Activated naive CD4-positive, alpha-beta T cell treated with anti-CD3 and anti-CD28 coated beads, Interleukin-2, amount 50 U/mL, for 72 hours (primary cell): ENCODE data around the gene DEK. TPM values are rescaled to one million over a fixed set of nuclear protein-coding genes. Genes with fewer than 3 reads are reported as not detected.
"Not testable (repeated sequence)": the region's sequence is repeated elsewhere in the genome, so short reads cannot be mapped to it uniquely, and the experiment has no call there.

Experiments used
- ATAC-seq, 2 donors: fragments of 150-1000 bp; cut with Tn5 transposase; 2 replicates each; pipeline ENCODE4 v1.10.0; 2021; ENCODE audit warnings: mild to moderate bottlenecking in 2 of 2, moderate library complexity in 2 of 2
- DNase-seq, 2 donors: peaks; one replicate each; pipeline ENCODE4 v3.0.0; 2021 to 2022; ENCODE audit warnings: low spot score in 2 of 2
- H3K27ac Mint-ChIP-seq, 2 donors: one replicate each; pipeline ENCODE4 v1.8.0; 2022; ENCODE audit warnings: mild to moderate bottlenecking in 2 of 2, mixed read lengths in 2 of 2
- H3K36me3 Mint-ChIP-seq, 2 donors: one replicate each; pipeline ENCODE4 v1.8.0; 2022; ENCODE audit warnings: mixed read lengths in 2 of 2
- H3K9me3 Mint-ChIP-seq, 2 donors: one replicate each; pipeline ENCODE4 v1.8.0; 2022; ENCODE audit warnings: mixed read lengths in 2 of 2
- total RNA-seq, 2 donors: library from RNA; stranded (reverse); gene quantifications; one replicate each; pipeline ENCODE4 v1.2.3, GENCODE V29; 2022

The DEK gene
- total RNA-seq, 2 donors from 2014 or later = 185 to 239 TPM

DNA sequence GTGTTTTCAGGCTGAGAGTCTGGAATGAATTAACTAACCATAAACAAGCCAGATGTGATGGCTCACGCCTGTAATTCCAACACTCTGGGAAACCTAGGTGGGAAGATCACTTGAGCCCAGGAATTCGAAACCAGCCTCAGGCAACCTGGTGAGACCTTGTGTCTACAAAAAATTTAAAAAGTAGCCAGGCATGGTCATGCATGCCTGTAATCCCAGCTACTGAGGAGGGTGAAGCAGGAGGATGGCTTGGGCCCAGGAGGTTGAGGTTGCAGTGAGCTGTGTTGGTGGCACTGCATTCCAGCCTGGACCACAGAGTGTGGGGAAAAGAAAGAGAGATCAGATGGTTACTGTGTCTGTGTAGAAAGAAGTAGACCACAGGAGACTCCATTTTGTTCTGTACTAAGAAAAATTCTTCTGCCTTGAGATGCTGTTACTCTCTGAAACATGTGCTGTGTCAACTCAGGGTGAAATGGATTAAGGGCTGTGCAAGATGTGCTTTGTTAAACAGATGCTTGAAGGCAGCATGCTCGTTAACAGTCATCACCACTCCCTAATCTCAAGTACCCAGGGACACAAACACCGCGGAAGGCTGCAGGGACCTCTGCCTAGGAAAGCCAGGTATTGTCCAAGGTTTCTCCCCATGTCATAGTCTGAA, 37.8 kb downstream of the DEK start:
- H3K36me3 Mint-ChIP-seq = peaks cover 29 to 38% of the 10 kb centered on the region in 2 donors
- H3K27ac Mint-ChIP-seq, DNase-seq, H3K9me3 Mint-ChIP-seq, ATAC-seq: not testable (repeated sequence)

DNA sequence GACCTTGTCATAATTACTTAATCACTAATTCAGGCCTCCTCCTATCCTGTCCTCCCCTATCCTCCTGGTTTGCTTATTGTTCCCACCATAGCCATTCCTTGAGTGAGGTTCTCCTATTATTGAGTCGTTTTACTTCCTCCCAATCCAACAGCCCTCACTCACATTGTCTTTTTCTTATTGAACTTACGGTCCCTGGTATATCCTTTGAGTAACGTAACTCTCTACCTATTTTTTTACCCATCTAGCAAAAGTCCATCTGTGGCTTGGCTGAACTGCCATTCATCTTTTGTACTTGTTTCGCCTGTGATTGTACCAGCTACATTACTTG, 43.1 kb downstream of the DEK start:
- Mint-ChIP-seq H3K9me3 (no peaks in the 10 kb centered on the region), H3K27ac (peak overlapping the region; percentile 20 to 25), H3K36me3 (no peaks in the 10 kb centered on the region)
- DNase-seq (no peak), ATAC-seq (no peak)

DNA sequence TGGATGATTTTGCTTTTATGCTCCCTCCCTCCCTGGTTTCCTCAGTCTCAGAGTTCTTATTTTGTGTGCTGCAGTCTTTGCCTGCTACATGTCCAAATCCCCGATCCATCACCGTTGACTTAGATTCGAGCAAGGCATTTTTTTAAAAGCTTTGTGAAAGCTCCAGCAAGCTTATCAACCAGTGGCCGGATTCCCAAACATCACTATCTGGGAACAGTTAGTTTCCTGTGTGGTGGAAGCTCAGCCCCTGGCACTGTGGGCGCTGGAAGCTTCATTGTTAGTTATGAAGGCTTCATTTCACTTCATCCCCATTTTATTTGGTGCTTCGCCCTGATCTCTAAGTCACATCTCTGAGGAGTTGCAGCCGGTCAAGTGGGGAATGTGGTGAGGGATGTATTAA, 44.7 kb downstream of the DEK start:
- no peak for ATAC-seq
- H3K9me3 Mint-ChIP-seq = no peaks in the 10 kb centered on the region
- peak overlapping the region in 1 of 2 donors; percentile 38 for H3K27ac Mint-ChIP-seq
- no peaks in the 10 kb centered on the region for H3K36me3 Mint-ChIP-seq
- no peak for DNase-seq

DNA sequence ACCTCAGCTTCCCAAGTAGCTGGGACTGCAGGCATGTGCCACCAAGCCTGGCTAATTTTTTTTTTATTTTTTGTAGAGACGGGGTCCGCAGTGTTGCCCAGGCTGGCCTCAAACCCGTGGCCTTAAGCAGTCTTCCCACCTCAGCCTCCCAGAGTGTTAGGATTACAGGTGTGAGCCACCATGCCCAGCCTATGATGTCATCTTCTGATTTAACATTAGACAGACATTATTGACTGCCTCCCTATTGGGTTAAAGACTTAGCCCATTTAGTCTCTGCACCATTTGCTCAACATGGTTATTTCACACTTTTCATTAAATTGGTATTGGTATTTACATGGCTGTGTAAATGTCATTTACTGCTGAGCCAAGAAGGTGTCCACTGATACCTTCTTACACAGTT, 46.1 kb downstream of the DEK start:
- H3K36me3 Mint-ChIP-seq = no peaks in the 10 kb centered on the region
- H3K9me3 Mint-ChIP-seq = no peaks in the 10 kb centered on the region
- ATAC-seq (peak in 1 of 2 donors; percentile 10), DNase-seq (no peak)
- H3K27ac Mint-ChIP-seq = peak overlapping the region in 1 of 2 donors; percentile 62

DNA sequence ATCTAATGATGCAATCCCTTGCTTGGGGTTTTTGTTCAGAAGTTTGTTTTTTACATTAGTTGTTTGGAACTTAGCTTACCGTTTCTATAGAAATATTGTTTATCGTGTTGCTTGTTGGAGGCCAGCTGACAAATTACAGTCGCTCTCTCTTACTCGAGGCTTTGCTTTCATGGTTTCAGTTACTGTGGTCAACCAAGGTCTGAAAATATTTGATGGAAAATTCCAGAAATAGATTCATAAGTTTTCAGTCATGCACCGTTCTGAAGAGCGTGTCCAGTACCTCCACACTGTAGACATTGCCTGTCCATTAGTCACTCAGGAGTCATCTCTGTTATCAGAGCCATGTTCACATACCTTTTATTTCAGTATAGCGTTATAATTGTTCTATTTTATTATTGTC, 47.9 kb downstream of the DEK start:
- DNase-seq = no peak
- H3K36me3 Mint-ChIP-seq = no peaks in the 10 kb centered on the region
- H3K27ac Mint-ChIP-seq = peak overlapping the region in 1 of 2 donors; percentile 8

DNA sequence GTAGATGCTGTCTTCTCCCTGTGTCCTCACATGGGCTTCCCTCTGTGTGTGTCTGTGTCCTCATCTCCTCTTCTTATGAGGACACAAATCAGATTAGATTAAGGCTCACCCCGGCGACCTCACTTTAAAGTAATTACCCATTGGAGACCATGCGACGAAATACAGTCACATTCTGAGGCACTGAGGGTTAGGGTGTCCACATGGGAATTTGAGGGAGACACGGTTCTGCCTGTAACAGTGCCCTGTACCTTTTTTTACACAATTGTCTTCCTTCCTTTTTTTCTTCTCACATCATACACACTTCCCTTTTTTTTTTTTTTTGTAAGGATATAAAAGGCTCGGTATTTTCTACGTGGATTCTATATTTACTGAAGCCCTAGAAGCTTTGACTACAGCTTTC, 48.9 kb downstream of the DEK start:
- no peaks in the 10 kb centered on the region for H3K9me3 Mint-ChIP-seq
- ATAC-seq (no peak), DNase-seq (no peak)
- H3K27ac Mint-ChIP-seq = peak overlapping the region in 1 of 2 donors; percentile 70
- no peaks in the 10 kb centered on the region for H3K36me3 Mint-ChIP-seq

More for the DNA sequence above, 47.9 kb downstream of the DEK start:
- no peak for ATAC-seq
- no peaks in the 10 kb centered on the region for H3K9me3 Mint-ChIP-seq

DNA sequence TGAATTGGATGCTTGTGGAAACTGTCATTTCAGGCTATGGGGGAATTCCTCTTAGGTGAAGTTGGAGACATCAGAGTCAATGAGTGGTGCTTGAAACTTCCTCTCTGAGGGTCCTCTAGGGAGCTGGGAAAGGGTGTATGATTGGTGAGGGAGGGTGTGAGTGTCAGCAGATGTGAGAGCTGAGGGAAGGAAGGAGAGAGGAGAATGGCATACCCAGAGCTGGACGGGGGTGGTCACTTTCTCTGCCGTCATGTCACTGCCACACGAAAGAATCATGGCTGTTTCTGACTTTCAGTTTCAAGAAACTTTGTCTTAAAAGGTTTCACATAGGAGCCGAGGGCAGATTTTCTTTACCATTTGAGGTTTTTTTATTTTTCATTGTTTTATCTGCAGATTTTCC, 50.3 kb downstream of the DEK start:
- ATAC-seq = no peak
- Mint-ChIP-seq H3K9me3 (no peaks in the 10 kb centered on the region), H3K27ac (no peak overlapping the region), H3K36me3 (no peaks in the 10 kb centered on the region)
- no peak for DNase-seq

DNA sequence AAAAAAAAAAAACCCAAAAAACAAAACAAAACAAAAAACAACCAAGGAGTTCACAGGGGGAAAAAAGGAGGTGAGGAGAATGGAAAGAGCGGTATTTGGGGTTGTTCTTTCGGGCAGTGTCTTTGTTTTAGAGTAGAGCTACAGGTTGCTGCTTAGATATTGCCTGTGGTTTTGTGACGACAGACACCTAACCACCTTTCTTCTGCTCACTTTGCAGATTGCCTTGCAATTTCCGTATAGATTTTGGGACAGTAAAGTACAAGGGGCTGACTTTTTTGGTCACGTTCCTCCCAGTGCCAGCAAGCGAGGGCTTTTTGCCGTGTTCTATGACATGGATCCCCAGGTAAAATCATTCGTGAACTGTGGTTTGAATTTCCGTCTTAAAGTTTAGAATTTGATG, 50.9 kb downstream of the DEK start:
- DNase-seq (no peak), ATAC-seq (no peak)
- Mint-ChIP-seq H3K27ac (no peak overlapping the region), H3K9me3 (no peaks in the 10 kb centered on the region), H3K36me3 (no peaks in the 10 kb centered on the region)

DNA sequence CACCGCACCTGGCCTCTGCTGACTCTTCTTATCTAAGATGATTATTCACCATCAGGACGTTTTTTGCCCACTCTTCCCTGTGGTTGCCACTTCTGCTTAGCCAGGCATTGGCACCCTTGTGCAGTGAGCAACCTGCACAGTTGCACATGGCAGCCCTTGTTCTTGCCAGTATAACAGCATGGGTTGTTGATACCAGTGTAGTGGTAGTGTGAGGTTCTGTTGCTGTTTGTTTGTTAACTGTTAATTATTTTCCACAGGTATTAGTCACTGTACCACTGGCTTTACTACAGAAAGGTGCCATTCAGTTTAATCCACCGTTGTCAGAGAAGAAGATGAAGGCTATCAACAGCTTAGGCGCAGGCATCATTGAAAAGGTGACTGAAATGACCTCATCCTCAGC, 52.1 kb downstream of the DEK start:
- Mint-ChIP-seq H3K27ac (no peak overlapping the region), H3K9me3 (no peaks in the 10 kb centered on the region), H3K36me3 (no peaks in the 10 kb centered on the region)
- ATAC-seq (no peak), DNase-seq (no peak)

DNA sequence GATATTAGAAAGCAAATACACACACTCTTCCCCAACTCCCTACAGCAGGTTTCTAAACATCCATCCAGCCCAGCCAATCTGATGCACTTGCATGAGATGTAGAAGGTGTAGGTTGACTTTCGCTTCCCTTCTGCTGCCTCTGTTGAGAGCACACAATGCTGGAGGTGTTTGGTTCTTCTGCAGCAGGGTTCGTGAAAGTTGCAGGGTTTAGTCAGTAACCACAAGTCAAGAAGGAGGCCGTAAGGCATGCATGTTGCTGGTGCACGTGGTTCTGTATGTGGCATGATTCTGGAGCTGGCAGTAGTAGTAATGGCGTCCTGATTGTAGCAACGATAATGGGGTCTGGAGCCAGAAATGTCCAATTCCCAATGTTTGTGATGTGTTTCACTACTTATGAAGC, 53.0 kb downstream of the DEK start:
- no peaks in the 10 kb centered on the region for H3K9me3 Mint-ChIP-seq
- H3K36me3 Mint-ChIP-seq = no peaks in the 10 kb centered on the region
- DNase-seq = peak in 1 of 2 donors; percentile 17

DNA sequence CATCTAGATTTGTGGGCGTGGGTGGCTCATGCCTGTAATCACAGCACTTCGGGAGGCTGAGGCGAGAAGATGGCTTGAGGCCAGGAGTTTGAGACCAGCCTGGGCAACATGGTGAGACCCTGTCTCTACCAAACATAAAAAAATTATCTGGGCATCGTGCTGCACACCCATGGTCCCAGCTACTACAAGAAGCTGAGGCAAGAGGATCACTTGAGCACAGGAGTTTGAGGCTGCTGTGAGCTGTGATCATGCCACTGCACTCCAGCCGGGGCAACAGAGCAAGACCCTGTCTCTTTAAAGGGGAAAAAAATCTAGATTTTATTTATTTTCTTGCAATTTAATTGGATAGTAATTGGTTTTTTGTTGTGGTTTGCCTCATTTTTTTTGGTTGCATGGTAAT, 53.6 kb downstream of the DEK start:
- H3K9me3 Mint-ChIP-seq = no peaks in the 10 kb centered on the region
- H3K27ac Mint-ChIP-seq = no peak overlapping the region
- no peak for ATAC-seq
- H3K36me3 Mint-ChIP-seq = no peaks in the 10 kb centered on the region
- no peak for DNase-seq

More for the DNA sequence above, 53.0 kb downstream of the DEK start:
- peak; percentile 24 to 90 for ATAC-seq
- no peak overlapping the region for H3K27ac Mint-ChIP-seq

DNA sequence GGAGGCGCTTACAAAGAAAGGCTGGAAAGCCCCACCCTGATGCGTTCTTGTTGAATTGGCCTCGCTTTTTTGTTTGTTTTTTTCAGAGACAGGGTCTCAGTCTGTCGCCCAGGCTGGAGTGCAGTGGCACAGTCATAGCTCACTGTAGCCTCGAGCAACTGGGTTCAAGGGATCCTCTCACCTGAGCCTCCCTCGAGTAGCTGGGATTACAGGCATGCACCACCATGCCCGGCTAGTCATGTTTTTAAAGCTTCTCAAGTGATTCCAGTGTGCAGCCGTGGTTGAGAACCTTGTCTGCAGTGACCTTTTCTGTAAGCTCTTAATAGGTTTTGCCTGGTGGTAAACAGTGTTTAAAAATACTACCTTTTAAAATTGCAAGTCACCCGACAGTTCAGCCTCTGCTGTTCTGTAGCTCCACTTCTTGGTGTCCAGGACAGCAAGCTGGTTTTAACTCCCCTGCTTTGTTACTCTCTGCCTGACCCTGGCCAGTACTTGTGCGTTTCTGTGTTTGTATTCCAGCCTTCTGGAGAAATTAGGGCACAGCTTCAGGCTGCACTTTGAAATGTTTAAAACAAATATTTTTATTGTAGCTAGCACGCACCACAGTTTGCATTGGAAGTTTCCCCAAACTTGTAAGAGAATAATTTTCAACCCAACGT, 54.7 kb downstream of the DEK start:
- Mint-ChIP-seq H3K36me3 (no peaks in the 10 kb centered on the region), H3K27ac (no peak overlapping the region), H3K9me3 (no peaks in the 10 kb centered on the region)
- DNase-seq = no peak
- ATAC-seq = no peak

DNA sequence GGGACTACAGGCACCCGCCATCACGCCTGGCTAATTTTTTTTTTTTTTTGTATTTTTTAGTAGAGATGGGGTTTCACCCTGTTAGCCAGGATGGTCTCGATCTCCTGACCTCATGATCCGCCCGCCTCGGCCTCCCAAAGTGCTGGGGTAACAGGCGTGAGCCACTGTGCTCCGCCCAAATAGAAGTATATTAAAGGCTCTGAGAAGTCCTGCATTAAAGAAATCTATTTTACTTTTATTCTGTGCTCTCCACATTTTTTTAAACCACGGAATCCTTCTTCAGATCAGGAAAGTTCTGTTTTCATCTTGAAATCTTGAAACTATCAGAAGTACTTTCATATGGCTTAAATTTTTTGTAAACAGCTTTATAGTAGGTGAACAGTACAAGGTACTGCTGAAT, 55.6 kb downstream of the DEK start:
- H3K27ac Mint-ChIP-seq, H3K9me3 Mint-ChIP-seq, ATAC-seq, DNase-seq, H3K36me3 Mint-ChIP-seq: not testable (repeated sequence)

DNA sequence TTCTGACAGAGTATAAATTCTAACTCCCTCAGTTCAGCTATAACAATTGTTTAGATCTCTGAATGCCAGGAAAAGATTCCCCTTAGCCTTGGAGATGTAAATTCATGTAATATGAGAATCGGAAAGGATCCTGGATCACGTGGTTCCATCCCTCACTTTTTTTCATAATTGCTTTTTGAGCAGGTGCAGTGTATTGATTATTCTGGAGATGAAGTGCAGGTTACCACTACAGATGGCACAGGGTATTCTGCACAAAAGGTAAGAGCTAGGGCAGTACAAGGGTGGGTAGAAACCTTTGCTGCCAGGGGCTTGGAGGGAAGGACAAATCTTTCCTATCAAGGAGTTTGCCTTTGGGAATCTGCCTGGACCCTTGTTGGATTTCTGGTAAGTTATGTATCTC, 56.4 kb downstream of the DEK start:
- ATAC-seq (no peak), DNase-seq (no peak)

DNA sequence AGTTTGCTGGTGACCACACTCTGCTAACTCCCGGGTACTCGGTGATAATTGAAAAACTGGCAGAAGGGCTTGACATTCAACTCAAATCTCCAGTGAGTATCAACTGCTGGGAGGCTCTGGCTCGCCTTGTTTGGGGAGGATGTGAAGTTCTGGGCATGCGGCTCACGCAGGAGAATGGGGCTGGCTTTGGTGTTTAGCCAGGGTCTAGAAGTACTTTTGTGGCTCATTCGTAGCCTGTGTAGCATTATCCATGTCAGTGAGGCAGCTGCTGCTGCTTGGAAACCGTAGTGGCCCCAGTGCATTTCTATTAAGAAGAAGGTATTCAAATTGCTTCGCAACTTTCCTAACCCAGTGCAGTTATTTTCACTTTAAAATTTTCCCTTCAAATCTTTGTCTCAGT, 56.9 kb downstream of the DEK start:
- no peak overlapping the region for H3K27ac Mint-ChIP-seq
- H3K36me3 Mint-ChIP-seq = no peaks in the 10 kb centered on the region
- DNase-seq (no peak), ATAC-seq (no peak)
- H3K9me3 Mint-ChIP-seq = no peaks in the 10 kb centered on the region

More for the DNA sequence above, 56.4 kb downstream of the DEK start:
- H3K27ac Mint-ChIP-seq = no peak overlapping the region
- H3K9me3 Mint-ChIP-seq = no peaks in the 10 kb centered on the region
- H3K36me3 Mint-ChIP-seq = no peaks in the 10 kb centered on the region

DNA sequence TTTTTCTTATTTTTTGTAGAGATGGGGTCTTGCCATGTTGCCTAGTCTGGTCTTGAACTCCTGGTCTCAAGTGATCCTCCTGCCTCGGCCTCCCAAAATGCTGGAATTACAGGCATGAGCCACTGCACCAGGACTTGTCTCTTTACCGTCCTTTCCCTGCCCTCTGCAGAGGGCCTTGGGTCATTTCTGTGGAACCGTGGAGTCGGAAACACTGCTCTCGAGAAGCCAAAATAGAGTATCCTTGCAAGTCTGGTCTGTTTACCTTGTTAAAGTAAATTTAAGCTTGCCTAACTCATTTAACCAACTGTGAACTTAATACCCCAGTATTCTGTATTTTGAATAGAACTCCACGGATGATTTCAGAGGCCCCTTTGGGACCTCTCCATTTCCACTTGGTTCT, 57.7 kb downstream of the DEK start:
- H3K9me3 Mint-ChIP-seq = no peaks in the 10 kb centered on the region
- DNase-seq (no peak), ATAC-seq (no peak)
- H3K27ac Mint-ChIP-seq = no peak overlapping the region
- H3K36me3 Mint-ChIP-seq = peaks cover 0 to 4% of the 10 kb centered on the region in 2 donors

DNA sequence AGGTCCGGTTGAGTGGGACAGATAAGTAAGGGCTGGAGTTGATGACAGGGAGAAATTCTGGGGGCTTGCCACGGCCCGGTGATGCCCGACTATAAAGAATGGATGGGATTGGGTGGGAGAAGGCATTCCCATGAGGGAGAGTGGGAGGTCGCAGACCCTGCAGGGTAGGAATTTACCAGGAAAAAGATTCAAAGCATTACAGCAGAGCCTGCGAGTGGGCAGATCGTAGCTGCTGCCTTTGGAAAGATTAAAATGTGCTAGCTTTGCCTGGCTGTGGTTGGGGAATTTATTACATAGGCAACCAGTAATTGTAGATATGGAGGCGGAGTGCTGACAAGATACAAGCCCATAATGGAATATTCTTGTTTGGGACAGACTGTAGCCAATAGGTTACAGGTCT, 59.6 kb downstream of the DEK start:
- Mint-ChIP-seq H3K27ac (no peak overlapping the region), H3K9me3 (no peaks in the 10 kb centered on the region), H3K36me3 (peaks cover 0 to 9% of the 10 kb centered on the region in 2 donors)
- ATAC-seq (no peak), DNase-seq (no peak)

DNA sequence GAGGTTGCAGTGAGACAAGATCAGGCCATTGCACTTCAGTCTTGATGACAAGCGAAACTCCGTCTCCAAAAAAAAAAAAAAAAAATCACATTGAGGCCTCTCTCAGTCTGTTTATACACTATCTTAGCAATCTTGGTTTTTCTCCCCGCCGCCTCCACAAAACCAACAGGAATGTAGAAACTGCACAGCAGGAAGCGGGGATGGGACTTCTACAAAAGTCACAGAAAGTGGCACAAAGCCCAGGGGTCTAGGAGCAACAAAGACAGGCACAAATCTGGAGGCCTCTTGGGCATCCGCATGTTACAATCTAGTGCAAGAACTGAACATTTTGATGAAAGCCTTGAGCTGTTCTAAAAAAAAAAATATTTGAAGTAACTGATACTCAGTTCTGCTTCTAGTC, 60.5 kb downstream of the DEK start:
- H3K27ac Mint-ChIP-seq = no peak overlapping the region
- peaks cover 0 to 9% of the 10 kb centered on the region in 2 donors for H3K36me3 Mint-ChIP-seq
- no peak for ATAC-seq
- no peak for DNase-seq
- H3K9me3 Mint-ChIP-seq = no peaks in the 10 kb centered on the region
